NCI-H1105 (cell line): Measurements from ENCODE around the gene CALB2.
"Not testable (repeated sequence)": the region's sequence is repeated elsewhere in the genome, so short reads cannot be mapped to it uniquely, and the experiment has no call there.

Experiments
- DNase-seq: peaks from one replicate; lab custom pipeline; 2025; lab: John Stamatoyannopoulos, UW

CALB2 gene

GRCh38 chr16:71352963-71353460, 5.5 kb upstream of the CALB2 start:
- no peak for DNase-seq

GRCh38 chr16:71353736-71354135, 4.8 kb upstream of the CALB2 start:
- no peak for DNase-seq

DNA sequence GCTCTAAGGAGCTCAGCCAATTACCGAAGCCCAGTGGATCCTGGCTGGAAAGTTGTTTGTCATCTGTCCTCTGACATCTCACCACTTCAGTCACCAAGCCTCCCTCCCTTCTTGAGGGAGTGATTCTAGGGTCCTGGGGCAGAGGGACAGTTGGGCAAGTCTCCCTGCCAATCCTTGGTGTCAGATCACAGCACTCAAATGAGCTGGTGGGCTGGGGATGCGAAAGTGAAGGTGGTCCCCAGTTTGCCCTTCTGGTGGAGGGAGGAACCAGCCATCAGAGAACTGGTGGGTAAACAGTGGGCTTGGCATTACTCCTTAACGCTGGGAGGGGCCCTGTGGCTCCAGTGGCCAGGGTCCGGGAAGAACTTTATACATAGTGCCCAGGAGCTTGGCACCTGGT, 4.4 kb upstream of the CALB2 start:
- no peak for DNase-seq

- DNase-seq, result no peak
Observed at GRCh38 chr16:71356051-71356740, 2.3 kb upstream of the CALB2 start.

DNA sequence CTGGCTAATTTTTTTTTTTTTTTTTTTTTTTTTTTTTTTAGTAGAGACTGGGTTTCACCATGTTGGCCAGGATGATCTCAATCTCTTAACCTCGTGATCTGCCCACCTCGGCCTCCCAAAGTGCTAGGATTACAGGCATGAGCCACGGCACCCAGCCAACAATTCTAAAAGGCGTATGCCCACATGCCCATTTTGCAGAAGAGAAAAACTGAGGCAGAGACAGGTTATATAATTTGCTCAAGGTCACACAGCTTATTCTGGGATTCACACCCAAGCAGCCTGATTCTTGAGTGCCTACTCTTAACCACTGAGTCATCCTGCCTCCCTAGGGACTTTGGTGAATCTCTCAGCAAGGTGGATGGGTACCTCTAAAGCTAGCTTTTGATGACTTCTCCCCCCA, 1.6 kb upstream of the CALB2 start:
- DNase-seq, result not testable (repeated sequence)

- no peak for DNase-seq
Observed at GRCh38 chr16:71357681-71358080, 842 bp upstream of the CALB2 start.

- DNase-seq, result no peak
Observed at GRCh38 chr16:71359431-71359830, 908 bp downstream of the CALB2 start.

DNA sequence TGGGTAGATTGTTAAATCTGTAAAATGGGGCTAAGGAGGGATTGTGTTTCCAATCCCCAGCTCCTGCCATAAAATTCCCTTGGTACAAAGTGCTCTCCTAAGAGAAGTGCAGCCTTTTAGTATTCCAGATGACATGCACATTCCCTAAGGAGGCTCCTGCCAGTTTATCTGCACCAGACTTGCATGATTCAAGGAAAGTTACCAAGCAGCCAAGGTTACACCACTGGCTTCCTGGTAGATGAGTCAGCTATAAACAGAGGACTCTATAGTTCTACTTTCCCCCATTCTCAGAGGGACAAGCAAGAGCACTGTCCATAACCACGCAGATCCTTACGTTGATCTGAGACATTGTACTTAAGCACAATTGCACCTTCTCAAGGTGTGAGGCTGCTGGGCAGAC, 1.9 kb downstream of the CALB2 start:
- DNase-seq, result no peak

GRCh38 chr16:71364133-71364681, 5.7 kb downstream of the CALB2 start:
- no peak for DNase-seq

DNA sequence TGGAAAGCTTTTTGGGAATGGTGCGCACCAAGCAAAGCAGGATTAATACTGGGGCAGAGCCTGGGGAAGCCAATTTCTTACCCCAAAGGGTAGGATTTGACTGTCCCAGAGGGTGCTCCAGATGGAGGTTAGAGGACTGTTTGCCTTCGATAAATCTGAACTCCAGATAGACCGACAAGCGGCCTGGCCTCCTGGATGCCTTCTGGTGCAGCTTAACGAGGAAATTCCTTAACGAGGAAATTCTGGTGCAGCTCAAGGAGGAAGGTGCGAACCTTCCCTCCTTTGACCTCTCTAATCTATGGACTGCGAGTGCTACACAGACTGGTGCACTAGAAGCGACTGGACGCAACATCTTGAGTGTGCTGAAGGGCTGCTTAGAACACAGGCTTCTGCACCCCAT, 6.5 kb downstream of the CALB2 start:
- no peak for DNase-seq

DNA sequence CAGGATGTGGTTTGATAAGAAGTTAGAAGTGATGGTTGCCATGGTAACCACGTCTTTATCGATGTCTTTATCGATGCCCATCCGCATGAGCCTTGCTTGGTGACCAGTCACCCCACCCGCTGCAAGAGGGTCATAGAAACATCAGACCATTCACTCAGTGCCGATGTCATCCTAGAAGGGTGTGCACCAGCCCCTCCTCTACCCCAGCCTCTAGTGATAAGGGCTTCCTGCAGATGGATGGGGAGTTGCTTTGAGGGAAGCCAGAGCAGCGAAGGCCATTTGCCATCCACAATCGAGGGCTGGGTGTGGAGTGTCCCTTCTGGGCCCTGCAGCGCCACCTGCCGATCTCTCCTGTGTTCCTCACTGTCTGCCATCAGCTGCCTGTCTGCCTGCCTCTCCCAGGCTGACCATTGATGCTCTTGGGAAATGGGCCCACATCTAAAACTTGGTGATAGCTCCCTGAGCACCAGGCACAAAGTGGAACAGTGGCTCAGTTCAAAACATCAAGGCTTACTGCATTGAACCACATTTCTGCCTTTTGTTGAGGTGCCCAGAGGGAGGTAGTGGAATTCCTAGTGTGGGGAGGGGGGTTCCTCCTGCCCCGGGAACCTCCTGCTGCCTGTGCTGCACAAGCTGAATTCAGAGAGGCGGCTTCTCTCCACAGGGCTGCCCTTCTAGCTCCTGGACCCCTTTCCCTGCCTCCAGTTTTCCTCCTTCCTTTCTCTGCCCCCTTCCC, 8.9 kb downstream of the CALB2 start:
- DNase-seq, result no peak

DNA sequence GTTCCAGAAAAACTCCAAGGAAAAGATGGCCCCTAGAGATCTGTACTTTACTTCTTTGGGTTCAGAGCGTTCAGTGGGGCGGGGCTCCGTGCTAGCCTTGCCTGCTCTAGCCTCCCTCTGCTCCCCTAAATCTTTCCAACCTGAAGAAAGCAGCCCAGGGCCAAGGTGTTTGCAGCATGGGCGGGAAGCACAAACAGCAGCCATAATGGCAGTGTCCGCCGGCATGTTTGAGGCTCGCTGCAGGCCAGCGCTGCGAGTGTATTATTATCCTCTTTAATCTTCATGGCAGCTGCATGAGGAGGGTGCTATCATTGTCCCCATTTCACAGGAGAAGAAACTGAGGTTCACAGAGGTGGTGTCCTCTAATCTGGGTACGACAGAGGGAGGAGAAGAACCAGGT, 10.4 kb downstream of the CALB2 start:
- no peak for DNase-seq

DNA sequence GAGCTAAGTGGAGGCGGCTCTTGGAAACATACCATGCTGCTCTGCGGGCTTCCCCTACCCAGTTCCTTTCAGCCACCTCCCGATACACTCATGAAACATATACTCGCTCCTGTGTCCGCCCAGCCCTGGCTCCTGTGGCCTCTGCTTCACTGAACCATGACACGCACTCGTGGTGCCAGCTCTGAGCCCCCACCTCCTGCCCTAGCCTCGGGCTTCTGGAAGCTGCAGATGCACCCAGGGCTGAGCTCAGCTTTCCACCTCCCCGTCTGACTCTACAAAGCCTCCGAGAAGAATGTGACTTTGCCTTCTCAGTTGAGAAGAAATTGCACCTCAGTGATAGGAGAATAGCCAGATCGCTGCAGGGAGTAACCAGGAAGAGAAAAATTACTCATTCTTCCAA, 11.0 kb downstream of the CALB2 start:
- DNase-seq, result no peak

- no peak for DNase-seq
Observed at GRCh38 chr16:71371237-71371636, 12.7 kb downstream of the CALB2 start.

- no peak for DNase-seq
Observed at GRCh38 chr16:71373073-71373472, 14.6 kb downstream of the CALB2 start.

- no peak for DNase-seq
Observed at GRCh38 chr16:71376465-71377157, 18.1 kb downstream of the CALB2 start.

- no peak for DNase-seq
Observed at GRCh38 chr16:71379711-71380110, 21.2 kb downstream of the CALB2 start.

GRCh38 chr16:71380831-71381230, 22.3 kb downstream of the CALB2 start:
- no peak for DNase-seq

DNA sequence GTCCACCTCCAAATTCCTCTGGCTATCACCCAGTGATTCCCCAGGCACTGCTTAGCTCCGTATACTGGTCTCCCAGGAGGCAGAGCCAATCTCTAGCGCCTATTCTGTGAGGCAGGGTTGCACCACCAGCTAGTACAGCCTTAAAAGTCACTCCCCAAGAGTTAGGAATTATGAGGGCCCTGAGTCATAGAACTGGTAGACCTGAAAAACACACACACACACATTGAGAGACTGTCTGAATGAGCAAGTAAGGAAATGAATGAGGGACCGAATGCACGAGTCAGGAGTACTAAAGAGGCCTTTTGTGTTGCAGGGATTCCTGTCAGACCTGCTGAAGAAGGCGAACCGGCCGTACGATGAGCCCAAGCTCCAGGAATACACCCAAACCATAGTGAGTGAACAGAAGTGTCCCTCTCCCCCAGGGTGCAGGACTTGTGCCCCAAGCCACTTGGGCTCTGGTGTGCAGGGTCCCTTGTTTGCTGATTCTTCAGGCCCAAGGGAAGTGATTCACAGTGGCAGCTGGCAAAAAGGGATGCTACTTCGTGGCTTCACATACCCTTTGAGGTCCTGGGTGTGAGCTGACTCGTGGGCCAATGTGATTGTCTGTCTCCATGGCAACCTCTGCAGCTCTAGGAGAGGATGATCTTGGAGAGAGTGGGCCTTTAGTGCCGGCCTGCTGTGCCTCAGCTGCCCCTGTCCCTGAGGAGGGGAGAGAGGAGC, 24.7 kb downstream of the CALB2 start:
- DNase-seq, result no peak

GRCh38 chr16:71384073-71384724, 25.7 kb downstream of the CALB2 start:
- no peak for DNase-seq

DNA sequence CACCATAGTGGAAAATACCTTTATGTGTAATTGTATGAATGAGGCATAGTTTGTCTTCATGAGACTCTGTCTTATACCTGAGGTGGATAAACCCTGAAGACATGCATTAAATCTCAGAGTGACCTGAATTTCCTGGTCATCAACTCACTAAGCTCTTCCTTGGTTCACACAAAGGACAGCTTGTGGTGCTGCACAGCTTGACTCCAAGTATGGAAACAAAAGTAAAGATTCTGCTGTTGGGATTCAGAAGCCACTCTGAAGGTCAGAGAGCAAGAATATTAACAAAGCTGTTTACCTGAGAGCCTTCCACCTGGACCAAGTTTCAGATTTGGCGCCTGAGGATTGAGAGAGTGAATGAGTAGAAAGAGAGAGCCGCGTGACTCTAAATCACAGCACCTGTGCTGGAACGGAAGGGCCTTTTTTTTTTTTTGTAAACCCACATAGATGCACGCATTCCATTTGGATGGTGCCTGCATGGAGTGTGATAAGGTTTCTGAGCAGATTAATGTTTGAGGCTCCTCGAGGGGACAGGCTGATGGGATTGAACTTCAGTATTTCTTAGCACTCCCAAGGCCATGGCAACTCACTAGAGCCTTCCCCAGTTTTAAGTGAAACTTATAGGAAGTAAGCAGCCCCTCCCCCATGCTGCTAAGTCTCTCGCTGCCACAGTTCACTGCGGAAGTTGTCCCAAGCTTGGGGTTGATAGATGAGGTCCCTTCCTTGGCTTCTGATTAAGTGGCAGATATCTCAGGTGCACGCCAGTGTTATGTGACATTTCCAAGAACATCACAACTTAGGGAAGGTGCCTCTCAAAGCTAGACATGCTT, 28.7 kb downstream of the CALB2 start:
- no peak for DNase-seq
